ENCODE data around the gene GLO1.

DNA sequence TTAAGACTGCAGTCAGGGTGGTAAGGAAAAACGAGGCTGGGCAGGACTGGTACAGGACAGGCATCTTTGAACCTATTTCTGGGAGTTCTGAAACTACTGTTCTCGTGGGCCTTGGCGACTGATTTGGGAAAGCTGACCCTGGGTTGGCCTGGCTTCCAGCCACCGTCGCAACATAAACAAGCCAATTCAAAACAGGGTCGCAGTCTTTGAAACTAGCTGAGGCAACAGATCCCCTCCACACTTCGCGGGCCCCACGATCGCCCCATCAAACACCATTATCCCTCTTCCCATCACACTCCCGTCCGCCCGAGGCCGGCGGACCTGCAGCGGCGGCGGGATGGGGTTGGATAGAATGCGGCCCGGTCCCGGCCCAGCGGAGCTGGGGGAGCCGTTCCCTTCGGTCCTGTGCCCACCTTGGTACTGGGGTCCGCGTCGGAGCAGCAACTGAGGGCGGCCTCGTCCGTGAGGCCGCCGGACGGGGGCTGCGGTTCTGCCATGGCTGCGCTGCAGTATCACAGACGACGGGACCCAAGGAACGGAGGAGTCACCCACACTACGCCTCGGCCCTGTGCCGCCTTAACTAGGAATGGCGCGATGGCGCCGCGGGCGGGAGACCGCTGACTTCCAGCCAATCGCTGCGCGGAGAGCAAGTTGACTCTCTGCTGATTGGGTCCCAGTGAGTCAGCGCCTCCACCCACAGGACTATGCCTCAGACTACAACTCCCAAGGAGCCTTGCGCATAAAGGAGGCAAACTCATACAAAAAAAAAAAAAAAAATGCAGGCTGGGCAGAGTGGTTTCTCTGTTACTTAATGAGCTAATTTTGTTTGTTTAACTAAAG lies at the start of gene GLO1:
- no peak for TF ChIP-seq EZH2phosphoT487 (IDR thresholded peaks at IDR 0.05; ENCODE audit: insufficient read depth, low read depth)
- no peak for TF ChIP-seq EZH2 (IDR thresholded peaks at IDR 0.05; ENCODE audit: insufficient read depth, poor library complexity, severe bottlenecking)
